OCI-M2 (cell line): ENCODE measurements around the gene NCOA5.

Experiments used
- DNase-seq: peaks from one replicate; lab custom pipeline; 2025; ENCODE audit not compliant: unreplicated experiment; lab: John Stamatoyannopoulos, UW

The NCOA5 gene

DNA sequence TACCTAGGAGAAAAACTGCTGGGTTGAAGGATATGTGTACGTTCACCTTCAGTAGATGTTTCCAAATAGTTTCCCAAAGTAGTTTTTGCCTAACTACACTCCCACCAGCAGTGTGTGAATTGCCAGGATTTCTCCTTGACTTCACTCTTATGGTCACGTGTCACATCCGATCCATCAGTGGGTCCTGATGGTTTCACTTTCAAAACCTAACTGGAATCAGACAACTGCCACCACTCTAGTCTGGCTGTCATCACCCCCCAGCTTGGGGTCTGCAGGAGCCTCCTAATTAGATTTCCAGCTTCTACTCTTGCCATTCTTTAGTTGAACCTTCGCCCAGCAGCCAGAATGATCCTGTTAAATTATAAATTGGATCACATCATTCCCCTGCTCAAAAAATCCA is 69.2 kb downstream of the NCOA5 start:
- no peak for DNase-seq

- DNase-seq: no peak
Measured at GRCh38 chr20:46018611-46019010, 71.2 kb downstream of the NCOA5 start.

DNA sequence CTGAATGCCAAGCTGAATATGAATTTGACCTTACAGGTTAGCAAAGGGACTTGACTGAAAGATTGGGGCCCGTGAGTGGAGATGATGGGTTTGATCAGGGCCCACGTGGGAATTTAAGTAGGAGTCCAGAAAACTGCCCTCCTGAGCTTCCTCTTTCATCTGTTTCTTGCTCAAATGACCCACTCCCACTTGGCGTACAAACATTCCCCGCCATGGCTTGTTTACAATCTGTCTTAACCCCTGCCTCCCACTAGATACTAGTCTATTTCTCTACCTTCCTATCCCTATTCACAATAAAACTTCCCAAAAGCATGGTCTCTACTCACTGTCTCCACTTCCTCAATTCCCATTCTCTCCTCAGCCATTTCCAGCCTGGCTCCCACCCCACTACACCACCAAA is 71.7 kb downstream of the NCOA5 start:
- no peak for DNase-seq

- DNase-seq: no peak
Measured at GRCh38 chr20:46017272-46017671, 72.5 kb downstream of the NCOA5 start.

GRCh38 chr20:46014517-46015396 is 75.0 kb downstream of the NCOA5 start:
- no peak for DNase-seq

DNA sequence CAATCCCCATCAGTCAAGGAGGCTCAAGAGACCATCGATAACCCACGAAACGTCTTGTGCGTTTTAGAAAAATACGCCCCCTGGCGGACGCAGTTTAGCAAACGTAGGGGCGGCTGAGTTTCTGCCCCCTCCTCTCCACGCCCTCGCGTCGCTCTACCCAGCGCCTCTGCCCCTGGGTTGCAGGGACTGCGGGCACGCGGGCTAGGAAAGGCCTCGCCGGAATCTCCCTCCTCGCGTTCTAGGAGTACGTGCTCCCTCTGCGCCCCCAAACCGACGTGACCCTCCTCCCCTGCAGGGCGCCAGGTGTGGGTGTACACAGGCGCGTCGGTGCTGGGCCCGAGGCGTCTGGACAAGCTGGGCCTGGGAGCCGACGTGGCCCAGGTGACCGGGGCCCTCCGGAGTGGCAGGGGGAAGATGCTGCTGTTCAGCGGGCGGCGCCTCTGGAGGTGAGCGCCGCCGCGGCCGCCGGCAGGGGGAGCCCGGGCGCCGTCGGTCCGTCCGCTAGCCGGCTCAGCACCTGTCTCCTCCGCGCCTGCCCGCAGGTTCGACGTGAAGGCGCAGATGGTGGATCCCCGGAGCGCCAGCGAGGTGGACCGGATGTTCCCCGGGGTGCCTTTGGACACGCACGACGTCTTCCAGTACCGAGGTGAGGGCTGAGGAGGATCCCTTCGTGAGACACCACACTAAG is 75.8 kb downstream of the NCOA5 start:
- DNase-seq: peak; percentile 27

GRCh38 chr20:46013322-46013828 is 76.4 kb downstream of the NCOA5 start:
- DNase-seq: no peak

GRCh38 chr20:46012921-46013320 is 76.8 kb downstream of the NCOA5 start:
- DNase-seq: no peak

- DNase-seq: no peak
Measured at GRCh38 chr20:46011631-46012482, 77.9 kb downstream of the NCOA5 start.
